SHP77 (cell line): Measurements from ENCODE around the gene CERK.
A peak's percentile ranks its signal among the peaks of the same experiment; 100 is the strongest.

Experiments used
- DNase-seq, 2 experiments: peaks; one replicate each; lab custom pipeline; 2025; lab: John Stamatoyannopoulos, UW

The CERK gene

DNA sequence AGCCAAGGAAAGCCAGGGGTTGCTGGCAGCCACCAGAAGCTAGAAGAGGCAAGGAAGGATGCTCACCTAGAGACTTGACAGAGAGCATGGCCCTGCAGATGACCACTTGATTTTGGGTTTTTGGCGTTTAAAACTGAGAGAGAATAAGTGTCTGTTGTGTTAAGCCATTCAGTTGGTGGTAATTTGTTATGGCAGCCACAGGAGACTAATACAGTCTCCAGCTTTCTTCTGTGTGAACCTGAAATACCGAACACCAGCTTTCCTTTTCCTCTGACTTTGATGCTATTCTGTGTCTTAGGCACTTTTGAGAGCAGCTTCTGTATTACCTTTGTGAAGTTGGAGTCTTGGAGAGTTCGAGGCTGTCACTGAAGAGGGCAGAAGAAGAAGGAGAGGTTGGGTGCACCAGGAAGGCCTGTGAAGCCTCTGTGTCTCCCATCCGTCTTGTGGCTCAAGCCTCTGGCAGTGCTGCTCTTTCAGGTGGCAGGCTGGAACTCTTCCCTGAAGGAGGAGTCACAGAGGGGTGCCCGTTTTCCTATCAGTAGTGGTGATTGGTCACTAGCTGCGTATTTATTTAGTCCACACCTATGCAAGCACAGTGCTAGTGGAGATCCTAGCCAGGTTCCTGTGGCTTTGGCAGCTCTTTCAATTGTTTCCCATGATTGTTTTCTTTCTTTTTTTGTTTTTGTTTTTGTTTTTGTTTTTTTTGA lies 26.9 kb upstream of the CERK start:
- no peak for DNase-seq

DNA sequence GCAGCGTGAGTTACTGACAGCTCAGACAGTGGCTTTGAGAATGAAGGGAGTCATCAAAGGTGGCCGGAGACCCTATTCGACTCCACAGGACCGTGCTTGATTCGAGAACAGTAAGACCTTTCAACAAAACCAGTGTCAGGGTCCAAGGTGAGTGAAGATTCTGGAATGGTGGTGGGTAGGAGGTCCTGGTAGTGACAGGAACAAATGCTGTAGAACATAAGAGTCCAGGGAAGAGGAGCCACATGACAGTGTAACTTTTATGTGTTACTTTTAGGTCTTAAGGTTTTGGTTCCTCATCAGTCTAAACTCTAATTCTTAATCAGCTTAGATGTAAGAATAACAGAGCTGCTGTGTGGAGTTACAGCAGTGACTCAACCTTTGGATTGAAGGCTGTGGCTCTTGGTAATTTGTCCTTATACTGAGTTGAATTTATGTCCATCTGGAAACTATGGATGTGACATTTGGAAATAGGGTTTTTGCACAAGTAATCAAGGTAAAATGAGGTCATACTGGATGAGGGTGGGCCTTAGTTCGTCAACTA lies 26.2 kb upstream of the CERK start:
- no peak for DNase-seq

DNA sequence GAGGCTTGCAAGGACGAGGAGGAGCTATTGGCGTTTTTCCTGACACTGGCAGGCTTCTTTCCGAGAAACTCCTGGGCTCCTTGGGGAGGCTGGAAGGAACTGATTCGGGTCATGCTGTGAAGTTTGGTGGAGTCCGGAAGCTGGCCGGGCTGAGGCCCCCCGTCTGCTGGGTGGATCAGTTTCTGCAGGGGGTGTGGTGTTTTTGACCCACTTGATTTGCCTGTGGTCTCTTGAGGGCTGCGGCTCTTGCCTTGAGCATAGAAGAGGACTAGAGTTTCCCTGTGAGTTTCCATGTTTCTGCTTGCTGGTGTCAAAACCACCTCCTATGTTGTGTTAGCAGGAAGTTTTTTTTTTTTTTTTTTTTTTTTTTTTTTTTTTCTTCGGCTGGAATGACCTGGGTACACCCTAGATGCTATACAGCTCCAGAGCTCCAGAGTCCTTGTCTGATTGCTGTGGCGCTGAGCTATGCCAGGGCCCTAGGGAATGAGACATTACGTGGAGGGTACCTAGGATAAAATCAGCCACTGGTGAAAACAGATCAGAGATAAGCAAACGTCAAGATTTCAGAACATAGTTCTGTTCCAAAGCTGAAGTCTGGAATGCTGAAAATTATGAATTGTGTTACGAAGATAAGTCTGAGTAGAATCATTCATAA lies 25.1 kb upstream of the CERK start:
- no peak for DNase-seq

DNA sequence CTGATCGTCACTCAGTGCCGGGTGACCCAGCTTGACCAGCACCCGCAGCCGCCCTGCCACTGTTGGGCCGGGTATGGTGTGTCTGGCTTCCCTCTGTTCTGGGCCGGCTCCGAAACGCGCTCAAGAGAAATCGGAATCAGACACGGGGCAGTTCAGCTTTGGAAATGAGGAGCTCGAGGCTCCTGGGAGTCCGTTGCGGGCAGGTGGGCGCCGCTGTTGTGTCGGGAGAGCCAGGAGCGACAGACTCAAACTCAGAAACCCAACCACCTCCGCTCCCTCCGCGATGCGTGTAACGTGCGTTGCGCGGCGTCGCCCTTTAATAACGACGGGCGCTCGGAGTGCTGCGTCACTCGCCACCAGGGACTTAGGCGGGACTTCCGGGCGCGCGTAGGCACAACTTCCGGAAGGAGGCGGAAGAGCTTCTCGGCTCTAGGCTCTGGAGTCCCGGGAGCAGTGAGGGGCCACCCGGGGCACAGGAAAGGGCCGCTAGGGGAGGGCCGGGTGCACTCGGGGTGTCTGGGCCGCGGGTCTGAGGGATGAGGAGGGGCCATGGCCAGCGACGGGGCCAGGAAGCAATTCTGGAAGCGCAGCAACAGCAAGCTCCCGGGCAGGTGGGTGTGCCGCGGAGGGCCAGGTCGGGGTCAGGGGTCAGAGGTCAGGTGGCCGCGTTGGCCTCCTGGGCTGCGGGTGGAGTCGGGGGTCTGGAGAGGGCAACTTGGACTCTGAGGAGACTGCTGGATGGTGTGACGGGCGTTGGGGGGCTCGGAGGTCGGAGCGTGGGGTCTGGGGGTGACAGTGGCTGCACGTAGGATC lies 24.4 kb upstream of the CERK start, which contains the start of gene TBC1D22A:
TSS of gene TBC1D22A (plus strand) at position 413 of the 813 bp plus-strand sequence. CDS start at position 550, 137 bp downstream.
- peak; percentile 94 to 95 for DNase-seq

DNA sequence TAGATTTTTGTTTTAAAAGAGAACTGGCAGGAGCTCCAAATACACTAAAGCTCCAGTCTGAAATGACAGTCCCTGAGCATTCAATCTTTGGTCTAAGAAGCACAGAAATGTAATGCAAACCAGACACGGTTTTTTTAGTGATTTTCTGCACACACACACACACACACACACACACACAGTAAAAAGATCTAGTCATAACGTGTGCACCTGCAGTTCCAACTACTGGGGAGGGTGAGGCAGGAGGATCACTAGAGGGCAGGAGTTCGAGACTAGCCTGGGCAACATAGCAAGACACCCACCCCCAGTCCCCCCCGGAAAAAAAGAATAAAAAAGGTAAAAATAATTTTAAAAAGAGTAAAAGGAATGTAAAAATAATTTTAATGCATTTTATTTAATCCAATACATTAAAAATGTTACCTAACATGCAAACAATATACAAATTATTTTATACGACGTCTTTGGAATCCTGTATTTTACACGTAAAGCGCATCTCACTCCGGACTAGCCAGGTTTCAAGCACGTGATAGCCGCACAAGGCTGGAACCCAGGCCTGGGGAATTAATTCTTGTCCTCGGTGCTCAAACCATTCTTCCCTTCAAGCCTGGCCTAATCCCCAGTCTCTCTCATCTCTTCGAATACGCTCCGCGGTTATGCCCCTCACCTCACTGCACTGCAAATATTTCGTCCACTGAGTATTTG lies 23.6 kb upstream of the CERK start:
- no peak for DNase-seq

DNA sequence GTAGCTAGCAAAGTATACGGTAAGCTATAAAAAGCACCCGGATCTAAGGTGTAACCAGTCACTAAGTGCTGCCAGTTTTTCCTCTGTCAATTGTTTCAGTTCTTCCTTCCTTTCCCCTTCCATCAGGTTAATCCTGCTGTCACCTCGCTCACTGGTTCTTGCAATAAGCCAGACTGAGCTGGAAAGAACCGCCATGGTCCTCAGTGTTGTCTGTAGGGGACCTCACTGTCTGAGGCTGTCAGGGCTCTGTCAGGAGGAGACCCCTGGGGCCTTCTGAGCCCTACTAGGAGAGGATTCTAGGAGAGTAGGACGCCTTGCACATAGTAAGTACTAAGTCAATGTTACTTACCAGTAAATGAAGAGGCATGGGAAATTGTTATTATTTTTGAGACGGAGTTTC lies 23.0 kb upstream of the CERK start:
- DNase-seq = no peak

DNA sequence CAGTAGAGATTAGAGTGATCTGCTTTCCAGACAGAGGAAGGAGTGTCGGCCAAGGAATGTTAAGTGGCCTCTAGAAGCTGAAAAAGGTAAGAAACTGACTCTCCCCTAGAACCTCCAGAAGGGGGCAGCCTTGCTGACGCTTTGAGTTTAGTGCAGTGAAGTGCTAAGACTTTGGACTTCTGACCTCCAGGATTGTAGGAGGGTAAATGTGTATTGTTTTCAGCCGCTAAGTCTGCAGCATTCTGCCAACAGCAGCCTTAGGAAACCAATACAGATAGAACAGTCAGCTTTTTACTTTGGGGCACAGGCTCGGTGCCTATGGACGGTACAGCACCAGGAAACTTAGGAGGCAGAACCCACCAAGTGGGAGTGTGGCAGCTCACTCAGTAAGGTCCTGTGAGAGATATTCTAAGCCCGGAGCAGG lies 20.8 kb upstream of the CERK start:
- peak; percentile 56 to 57 for DNase-seq

DNA sequence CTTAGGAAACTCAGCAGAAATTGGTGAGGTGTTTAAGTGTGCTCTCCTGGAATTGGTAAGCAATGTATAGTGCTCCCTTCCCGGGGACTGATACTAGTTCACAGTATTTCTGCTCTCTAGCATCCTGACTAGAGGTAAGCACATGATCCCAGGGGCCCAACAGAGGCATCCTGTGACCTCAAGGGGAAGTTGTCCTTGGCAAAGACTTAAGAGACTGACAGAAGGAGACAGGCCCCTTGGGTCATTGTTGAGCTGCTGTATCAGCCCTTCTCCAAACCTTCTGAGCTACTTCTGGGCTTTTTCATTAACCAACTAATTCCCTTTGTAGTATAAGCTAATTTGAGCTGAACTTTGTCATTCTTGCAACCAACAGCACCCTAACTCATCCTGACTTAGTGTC lies 20.1 kb upstream of the CERK start:
- no peak for DNase-seq

DNA sequence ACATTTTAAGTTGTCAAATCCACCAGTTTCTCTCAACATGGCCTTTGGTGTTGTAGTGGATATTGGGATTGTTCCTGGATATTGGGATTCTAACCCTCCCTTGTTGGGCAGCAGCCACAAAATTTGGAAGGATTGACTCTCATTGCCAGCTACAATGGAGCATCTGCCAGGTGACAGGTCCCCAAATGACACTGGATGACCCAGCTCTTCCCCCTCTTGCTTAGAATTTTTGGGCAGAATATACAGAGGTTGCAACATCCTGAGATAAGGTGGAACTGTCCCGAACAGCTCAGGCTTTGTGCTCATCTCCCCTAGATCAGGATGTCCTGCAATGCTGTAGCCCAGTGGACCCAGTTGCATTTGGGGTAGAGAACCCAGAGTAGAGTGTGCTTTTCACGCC lies 19.1 kb upstream of the CERK start:
- no peak for DNase-seq

DNA sequence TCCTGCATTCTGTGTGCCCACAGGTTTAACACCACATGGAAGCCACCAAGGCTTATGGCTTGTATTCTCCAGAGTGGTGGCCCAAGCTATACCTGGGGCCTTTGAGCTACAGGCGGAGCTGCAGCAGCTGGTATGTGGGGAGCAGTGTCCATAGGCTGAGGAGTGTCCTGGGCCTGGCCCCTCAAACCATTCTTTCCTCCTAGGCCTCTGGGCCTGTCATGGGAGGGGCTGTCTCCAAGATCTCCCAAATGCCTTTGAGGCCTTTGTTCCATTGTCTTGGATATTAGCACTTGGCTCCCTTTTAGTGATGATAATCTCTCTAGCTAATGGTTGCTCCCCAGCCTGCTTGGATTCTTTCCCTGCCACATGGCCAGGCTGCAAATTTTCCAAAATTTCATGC lies 18.0 kb upstream of the CERK start:
- DNase-seq = no peak

DNA sequence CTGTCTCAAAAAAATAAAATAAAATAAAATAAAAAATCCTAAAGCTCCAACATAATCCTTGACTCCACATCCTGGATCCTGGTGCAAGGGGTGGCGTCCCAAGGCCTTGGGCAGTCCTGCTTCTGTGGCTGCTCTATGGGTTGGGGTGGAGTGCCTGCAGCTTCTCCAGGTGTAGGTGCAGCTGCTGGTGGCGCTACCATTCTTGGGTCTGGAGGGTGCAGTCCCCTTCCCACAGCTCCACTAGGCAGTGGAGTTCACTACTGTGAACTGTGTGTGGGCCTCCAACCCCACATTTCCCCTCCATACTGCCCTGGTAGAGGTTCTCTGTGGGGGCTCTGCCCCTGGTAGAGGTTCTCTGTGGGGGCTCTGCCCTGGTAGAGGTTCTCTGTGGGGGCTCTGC lies 17.5 kb upstream of the CERK start:
- DNase-seq = no peak

DNA sequence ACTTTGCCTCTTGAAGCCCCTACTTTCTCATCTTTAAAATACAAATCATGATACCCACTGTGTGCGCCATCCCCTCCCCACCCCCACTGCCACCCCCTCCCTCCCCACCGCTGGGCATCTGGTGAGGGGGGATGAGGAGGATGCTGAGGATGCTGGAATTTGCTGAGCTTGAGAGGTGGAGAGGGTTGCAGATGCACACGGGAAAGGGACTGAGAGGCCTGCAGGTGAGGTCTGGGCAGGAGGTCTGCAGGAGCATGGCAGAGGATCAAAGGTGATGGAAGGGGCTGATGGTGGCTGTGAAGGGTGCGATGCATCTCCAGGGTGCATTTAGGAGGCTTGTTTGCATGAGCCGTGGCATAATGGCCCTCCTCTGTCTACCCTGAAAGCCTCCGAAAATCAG lies 16.8 kb upstream of the CERK start:
- DNase-seq = no peak

DNA sequence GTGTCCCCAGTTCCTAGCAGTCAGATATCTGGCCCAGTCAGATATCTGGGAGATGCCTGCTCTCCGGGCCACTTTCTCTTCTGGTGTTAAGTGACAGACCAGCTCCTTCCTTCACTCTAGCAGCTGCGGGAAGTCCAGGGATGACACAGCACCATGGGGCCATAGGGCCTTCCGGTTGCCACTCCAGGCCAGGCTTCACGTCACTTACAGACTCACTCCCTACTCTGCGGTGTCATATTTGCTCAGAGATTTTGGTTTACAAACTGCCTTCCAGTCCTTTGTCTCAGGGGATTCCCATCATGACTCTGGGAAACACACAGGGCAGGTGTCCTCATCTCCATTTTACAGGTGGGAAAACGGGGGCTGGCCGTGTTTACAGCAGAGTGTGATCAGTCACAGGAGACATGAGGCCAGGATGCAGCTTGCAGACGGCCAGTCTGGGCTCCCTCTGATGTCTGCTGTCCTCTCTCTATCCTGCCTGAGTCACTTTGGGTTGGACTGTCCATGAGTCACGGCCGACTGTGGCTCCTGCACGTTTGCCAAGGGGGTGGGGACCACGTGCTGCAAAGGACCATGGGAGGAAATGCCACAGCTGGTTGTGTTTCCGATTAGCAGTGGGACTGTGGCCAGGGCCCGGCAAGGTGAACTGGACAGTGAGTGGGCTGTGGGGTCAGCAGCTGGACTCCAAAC lies 16.2 kb upstream of the CERK start:
- DNase-seq = peak; percentile 89 to 92

DNA sequence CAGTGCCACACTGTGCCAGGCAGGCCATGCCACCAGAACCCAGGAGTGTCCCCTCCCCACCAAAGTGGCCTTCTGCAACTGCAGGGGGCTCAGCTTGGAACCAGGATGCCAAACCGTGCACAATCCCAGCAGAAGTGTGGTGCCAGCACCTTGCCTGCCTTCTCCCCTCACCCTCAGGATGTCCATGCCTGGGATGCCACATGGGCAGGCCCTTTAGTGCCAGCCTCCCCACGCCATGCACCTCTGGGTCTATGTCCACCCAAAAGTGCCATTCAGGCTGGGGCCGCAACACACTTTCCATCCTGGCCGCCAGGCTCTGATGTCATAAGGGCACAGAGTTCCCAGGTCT lies 15.7 kb upstream of the CERK start:
- no peak for DNase-seq

DNA sequence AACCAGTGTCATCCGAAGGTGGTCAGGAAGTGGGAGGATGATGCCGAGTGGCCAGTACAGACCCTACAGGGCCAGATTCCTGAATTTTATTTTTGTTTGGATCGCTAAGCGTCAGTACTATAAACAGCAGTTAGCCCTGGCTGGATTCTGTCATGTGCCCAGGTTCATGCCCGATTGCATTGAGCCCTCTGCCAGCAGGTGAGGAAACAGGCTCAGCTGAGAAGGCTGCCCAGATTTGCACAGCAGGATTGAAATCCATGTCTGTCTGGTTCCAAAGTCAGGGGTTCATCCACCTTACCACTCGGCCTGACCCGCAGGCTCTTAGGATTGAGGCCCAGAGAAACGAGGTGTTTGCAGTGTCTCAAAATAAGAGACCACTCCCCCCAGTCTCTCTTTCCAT lies 15.3 kb upstream of the CERK start:
- no peak for DNase-seq

DNA sequence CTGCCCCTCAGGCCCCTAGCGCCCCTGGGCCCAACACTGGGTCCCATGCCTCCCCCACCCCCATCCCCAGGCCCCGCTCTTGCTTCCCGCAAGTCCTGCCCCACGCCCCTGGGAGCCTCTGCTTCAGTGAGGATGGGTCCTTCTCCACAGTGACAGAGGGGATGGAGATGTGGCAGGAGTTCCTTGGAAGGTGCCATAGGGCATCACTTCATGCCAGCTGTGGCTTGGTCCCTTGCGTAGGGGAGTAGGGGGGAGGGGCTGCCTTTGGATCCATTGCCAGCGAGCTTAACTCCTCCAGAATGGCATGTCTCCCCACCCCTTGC lies 14.9 kb upstream of the CERK start:
- no peak for DNase-seq

DNA sequence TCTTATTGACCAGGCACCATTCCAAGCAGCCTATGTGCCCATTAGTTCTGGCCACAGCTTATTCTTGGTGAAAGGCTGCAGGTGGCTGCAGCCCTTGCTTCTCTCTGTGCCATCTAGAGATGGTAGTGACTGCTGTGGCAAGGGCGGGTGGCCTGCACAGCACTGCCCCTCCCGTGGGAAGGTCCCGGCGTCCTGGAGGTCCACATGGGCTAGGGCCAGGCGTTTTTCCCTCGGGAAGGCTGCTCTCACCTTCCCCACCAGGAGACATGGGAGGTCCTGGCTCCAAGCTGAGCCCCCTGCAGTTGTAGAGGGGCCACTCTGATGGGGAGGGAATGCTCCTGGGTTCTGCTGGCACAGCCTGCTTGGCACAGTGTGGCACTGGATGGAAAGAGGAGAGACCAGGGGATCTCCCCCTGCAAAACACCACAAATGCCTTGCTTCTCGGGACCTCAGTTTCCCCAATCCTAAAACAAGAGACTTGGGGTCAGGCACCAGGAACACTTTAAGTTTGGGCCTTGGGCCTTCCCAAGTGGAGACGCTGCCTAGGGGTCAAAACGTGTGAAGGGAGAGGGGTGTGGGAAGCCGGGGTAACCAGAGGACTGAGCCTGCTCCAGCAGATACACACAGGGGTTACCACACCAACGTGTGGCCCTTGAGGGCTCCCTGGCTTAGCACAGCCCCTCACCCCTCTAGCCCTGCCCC lies 14.4 kb upstream of the CERK start:
- no peak for DNase-seq

DNA sequence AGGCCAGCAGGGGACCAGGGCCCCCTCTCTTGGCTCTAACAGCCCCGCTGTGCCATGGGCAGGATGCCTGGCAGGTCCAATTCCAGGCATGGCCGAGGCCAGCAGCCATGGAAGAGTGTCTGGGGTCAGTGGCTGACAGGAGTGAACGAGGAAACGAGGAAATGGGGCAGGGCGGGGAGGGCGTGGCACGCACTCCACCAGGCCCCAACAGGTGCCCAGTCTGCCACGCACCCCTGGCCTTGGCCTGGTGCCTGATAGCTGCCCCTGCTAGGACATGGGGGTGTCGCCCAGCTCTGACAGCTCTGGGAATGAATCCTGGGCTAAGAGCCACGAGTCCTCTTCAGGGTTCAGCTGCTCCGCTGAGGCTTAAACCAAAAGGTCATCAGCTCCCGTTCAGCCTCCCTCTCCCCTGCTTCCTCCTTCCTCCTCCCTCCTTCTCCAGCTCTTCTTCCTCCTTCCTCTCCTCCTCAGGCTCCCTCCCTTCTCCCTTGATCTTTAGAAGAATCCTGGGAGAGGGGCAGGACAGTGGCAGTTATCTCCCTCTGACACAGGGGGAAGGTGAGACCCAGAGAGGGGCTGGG lies 12.9 kb upstream of the CERK start:
- peak in 1 of 2 experiments; percentile 42 for DNase-seq

DNA sequence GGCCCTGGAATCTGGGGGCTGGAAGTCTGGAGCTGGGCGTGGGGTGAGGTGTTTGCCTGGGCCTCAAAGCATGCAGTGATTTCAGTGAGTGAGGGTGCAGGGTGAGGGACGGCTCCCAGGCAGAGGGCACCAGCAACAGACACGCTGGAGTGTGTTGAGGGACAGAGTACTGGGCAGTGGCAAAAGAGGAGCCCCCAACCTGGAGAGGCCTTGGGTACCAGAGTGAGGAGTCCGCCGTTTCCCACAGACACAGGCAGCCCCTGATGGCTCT lies 12.4 kb upstream of the CERK start:
- DNase-seq = no peak

DNA sequence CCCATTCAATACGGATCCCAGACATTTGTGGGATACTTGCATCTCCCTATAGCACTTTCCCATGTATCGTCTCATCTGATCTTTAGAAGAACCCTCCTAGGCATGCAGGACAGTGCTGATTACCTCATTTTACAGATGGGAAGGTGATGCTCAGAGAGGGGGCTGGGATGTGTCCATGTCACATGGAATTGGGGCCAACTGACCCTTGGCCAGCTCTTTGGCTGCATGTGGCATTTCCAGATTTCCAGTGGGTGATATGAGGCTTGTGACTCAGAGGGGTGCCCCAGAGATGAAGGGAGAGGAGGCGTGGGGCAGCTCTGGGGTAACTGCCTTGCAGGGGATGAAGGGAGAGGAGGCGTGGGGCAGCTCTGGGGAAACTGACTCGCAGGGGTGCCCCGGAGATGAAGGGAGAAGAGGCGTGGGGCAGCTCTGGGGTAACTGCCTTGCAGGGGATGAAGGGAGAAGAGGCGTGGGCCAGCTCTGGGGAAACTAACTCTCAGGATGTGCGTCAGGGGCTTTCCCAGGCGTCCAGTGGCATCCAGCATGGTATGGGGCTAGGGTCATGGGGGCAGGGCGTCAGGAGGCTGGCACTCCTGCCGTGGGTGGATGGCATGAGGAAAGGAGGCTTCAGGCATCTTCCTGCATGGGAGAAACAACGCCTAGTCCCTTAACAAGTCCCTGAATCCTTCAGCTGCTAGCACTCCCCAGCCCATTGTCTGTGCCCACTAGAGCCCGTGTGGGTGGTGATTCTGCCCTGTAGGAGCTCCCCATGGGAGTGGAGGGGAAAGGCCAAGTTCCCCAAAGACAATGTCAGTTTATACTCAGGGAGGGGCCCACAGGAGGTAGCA lies 11.9 kb upstream of the CERK start:
- no peak for DNase-seq
